ENCODE results near the gene SESTD1.

SESTD1 gene, protein sequence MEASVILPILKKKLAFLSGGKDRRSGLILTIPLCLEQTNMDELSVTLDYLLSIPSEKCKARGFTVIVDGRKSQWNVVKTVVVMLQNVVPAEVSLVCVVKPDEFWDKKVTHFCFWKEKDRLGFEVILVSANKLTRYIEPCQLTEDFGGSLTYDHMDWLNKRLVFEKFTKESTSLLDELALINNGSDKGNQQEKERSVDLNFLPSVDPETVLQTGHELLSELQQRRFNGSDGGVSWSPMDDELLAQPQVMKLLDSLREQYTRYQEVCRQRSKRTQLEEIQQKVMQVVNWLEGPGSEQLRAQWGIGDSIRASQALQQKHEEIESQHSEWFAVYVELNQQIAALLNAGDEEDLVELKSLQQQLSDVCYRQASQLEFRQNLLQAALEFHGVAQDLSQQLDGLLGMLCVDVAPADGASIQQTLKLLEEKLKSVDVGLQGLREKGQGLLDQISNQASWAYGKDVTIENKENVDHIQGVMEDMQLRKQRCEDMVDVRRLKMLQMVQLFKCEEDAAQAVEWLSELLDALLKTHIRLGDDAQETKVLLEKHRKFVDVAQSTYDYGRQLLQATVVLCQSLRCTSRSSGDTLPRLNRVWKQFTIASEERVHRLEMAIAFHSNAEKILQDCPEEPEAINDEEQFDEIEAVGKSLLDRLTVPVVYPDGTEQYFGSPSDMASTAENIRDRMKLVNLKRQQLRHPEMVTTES

DNA sequence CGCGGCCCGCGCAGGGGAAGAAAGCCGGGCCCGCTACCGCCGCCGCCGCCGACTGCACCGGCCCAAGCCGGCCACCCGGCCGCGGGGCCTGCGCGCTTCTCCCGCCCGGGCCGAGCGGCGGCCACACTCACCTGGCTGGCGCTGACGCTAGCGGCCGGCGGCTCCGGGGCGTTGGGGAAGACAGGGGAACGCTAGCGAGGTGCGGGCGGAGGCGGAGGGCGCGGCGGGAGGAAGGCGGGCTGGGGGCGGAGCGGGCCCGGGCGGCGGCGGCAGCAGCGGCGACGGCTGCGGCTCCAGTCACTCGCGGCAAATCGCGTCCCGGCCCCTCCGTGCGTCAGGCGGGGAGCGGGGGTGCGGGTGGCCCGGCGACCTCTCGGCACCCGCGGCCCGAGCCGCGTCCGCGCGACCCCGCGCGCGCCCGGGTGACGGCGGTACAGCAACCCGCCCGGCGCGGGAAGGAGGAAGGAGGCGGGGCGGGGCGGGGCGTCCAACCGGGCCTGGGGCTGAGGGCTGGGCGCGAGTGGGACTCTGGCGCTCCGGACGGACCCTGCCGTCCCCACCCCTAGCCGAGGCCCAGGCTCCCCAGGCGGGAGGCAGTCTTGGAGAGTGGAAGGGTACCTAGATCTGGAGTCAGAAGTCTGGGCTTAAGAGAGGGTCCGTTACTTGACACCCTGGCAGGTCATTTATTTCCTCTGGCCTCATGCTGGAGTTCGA, at the start of gene SESTD1:
TSS of gene SESTD1 (minus strand) at position 465 of the 714 bp plus-strand sequence. CDS start 72,991 bp downstream, outside the sequence.
- peak; percentile 51 for DNase-seq

DNA sequence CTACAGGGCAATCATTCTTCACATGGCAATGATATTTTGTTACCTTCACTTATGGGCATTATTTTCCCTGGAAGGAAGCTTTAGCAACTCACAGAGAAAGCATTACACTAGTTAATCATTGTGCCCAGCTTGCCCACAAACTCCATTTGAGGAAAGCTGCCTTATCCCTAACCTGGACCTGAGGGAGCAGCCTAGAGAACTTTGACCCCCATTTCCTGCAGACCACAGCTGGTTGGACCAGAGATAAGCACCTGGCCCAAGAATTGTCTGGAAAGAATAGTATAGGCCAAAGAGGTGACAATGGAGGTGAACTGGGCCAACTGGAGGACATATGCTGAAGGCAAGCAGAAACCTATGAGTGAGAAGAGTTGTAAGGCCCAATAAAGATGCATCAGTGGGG, 48.4 kb upstream of the SESTD1 start:
- no peak for DNase-seq

DNA sequence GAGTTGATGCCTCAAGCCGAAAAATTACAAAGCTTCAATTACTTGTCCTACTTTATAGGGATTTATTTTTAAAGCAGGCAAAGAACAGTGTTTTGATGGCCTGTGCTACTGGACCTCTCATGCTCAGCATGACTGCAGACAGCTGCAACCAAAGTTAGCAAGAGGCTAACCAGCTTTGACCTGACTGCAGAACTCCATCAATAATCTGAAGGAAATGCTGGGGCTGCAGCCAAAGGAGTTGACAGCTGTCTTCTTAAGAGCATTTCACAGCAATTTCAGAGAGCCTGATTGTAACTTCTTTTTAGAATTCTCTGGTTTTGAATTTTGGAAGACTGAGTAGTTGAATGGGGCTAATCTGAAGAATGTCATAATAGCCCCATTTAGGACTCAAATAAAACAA, 46.5 kb upstream of the SESTD1 start:
- DNase-seq = no peak

- no peak for DNase-seq
Measured at GRCh38 chr2:179307616-179308371, 43.2 kb upstream of the SESTD1 start.

DNA sequence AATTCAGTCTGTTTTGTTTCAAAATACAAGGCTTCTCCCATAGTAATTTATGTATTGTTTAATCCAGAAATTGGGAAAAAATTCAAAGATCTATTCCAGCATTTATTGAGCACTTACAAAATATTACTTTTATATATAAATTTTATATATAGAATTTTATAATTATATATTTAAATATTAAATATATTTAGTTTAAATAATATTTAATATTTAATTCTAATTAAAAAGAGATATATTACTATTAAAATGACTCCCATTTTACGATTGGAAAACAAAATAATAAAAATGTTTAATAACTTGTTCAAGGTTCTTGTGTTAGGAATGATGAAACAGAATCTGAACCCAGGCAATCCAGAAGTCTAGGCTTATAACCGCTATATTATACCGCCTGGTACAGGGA, 40.5 kb upstream of the SESTD1 start:
- DNase-seq = no peak

GRCh38 chr2:179304424-179304823, 39.8 kb upstream of the SESTD1 start:
- DNase-seq = no peak

DNA sequence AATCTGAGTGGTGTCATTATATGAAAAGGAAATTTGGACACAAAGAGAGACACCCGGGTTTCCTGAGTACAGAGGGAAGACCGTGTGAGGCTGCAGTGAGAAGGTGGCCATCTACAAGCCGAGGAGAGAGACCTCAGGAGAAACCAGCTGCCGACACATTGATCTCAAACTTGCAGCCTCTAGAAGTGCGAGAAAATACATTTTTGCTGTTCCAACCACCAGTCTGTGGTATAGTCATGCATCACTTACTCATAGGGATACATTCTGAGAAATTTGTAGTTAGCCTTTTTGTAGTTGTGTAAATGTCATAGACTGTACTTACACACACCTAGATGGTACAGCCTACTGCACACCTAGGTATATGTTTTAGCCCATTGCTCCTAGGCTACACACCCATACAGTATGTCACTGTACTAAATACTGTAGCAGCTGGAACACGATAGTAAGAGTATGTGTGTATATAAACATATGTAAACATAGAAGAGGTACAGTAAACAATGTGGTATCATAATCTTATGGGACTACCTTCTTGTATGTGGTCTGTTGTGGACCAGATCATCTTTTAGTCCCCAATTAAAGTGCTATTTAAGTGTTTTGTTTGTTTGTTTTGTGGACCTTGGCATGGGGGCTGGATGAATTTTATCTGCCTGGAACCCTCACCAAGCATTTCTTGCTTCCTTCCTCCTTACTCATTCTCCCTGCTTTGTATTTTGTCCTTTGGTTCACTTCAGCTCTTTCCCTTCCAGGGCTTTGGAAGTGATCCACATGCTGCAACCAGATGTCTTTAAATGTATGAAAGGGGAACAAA, 38.3 kb upstream of the SESTD1 start:
- DNase-seq = no peak

- DNase-seq = no peak
Measured at GRCh38 chr2:179302149-179302548, 37.5 kb upstream of the SESTD1 start.

- no peak for DNase-seq
Measured at GRCh38 chr2:179298666-179299065, 34.0 kb upstream of the SESTD1 start.

GRCh38 chr2:179297927-179298326, 33.3 kb upstream of the SESTD1 start:
- no peak for DNase-seq

DNA sequence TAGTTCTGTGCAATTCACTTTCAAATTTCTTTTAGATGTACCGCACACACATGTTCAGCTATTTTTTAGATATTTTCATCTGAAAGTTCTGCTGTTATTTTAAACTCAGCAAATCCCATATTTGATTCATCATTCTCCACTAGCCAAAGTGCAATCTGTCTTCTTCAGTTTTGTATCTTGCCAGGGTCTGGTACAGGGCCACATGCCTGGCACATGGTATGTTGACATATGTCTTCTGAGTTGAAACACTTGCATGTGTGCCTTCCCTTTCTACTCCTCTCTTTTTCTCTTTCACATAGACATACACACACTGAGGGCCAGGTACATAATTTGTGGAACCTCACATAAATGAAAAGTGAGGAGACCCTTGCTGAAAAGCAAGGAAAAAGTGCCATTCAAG, 25.7 kb upstream of the SESTD1 start:
- DNase-seq = no peak

DNA sequence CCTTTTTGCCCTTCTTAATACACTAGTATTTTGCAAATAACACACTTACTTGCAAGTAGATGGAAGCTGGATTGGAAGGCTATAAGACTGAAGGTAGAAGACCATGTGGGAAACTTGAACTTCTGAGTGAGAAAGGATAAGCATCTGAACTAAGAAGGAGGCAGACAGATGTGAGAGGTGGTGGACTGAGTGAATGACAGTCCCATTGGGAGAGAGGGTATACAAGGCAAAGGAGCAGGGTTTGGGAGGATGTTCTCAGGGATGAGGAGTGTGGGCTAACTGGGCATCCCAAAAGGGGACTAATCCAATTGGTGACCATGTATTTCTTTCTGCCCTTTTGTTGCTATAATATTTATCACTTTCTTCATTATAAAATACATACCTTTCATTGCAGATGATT, 20.4 kb upstream of the SESTD1 start:
- DNase-seq = no peak

DNA sequence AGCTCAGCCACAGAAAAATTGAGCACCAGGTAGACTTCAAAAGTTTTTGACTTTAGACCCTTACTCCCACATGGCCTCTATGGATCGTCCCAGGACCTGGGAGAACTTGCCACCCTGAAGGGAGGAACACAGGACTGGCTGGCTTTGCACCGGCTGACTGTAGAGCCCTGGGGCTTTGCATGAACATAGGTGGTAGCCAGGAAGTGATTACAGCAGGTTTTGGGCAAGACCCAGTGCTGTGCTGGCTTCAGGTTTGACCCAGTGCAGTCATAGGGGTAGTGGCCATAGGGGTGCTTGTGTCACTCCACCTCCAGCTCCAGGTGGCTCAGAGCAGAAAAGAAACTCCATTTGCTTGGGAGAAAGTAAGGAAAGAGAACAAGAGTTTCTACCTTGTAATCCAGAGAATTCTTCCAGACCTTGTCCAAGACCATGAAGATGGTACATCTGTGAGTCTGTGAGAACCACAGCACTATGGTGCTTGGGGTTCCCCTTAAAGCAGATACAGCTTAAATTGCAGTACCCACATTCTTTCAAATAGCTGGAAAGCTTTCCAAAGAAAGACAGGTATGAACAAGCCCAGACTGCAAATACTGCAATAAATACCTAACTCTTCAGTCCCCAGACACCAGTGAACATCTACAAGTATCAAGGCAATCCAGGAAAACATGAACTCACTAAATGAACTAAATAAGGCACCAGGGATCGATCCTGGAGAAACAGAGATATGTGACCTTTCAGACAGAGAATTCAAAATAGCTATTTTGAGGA, 13.0 kb upstream of the SESTD1 start:
- DNase-seq = no peak

DNA sequence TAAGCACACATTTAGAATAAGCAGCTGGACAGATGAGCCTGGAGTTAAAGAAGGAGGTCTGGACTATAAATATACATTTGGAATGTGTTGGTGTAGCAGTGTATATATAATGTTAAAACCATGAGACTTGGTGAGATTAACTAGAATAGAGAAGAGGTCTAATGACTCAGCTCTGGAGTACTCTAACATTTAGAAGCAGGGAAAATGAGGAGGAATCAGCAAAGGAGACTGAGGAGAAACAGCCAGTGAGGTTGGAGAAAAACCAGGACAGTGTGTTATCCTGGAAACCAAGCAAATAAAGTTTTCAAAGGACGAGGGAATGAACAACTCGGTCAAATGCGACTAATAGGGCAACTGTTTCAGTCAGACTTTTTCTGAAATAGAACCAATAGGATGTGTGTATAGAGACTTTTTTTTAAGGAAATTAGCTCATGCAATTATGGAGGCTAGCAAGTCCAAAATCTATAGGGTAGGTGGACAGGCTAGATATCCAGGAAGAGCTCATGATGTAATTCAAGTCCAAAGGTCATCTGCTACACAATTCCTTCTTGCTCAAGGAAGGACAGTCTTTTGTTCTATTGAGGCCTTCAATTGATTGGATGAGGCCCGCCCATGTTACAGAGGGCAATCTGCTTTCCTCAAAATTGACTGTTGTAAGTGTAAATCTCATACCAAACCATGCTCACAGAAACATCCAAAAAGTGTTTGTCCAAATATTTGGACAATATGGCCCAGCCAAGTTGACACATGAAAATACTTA, 10.8 kb upstream of the SESTD1 start:
- DNase-seq = no peak

DNA sequence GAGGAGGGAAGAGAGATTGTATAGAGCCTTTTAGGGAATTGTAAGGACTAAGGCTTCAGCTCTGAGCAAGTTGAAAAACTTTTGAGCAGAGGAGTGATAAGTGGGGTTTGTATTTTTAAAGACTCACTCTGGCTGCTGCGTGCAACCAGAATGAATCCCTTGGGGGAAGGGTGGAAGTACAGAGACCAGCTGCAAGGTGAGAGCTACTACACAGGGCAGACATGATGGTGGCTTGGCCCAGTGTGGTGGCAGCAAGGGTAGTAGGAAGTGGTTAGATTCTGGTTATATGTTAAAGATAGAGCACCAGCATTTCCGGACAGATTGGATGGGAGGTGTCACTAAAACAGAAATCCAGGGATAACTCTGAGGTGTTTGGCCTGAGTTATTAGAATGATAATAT, 10.1 kb upstream of the SESTD1 start:
- DNase-seq = no peak

DNA sequence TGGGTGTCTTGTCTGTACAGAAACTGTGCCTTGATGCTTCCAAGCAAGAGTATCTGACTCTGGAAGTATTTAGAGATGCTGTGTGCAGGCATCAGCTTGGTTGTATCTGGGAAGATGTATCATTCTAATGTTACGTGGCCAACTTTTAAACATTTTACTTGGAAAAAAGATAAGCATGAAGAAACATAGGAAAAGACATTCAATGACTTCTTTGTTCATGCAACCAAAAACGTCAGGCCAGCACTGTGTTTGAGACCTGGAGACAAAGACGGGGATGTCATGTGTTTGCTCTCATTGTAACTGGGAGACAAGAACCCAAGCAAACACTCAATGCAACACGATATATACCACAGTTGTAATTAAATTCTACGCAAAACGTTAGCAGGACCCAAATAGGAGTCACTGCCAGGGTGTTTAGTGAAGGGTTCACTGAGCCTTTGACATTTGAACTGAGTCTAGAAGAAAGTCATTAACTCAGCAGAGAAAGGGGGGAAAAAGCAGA, 8.9 kb upstream of the SESTD1 start:
- DNase-seq = no peak

- no peak for DNase-seq
Measured at GRCh38 chr2:179272406-179273192, 8.0 kb upstream of the SESTD1 start.

DNA sequence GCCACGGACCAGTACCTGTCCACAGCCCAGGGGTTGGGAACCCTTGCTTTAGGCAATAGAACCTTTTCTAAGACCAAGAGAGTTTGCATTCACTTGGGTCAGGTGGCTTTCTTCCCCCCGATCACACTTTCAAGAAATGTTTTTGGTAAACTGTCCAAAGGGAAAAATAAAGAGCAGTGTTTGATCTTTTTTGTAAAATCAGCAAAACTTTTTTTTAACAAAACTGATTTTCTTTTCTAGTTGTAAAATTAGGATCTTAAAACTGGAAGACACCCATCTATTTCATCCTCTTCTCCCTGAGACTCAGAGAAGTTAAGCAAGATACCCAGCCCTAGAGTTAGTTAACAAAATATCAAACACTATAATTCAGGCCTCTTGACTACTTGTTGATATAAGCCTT, 6.1 kb upstream of the SESTD1 start:
- DNase-seq = no peak

GRCh38 chr2:179268277-179268925, 3.8 kb upstream of the SESTD1 start:
- DNase-seq = no peak

Measured in CD4-positive, alpha-beta T cell treated with Interleukin-12 subunit alpha and Interleukin-12 subunit beta, for 1 hour (primary cell).